GM19240 (cell line): ENCODE data around the gene AGPAT3.

Source experiments
- DNase-seq: peaks from one replicate; pipeline ENCODE4 v3.0.0; 2011; ENCODE audit warnings: low spot score; ENCODE audit not compliant: insufficient read length

AGPAT3 gene

DNA sequence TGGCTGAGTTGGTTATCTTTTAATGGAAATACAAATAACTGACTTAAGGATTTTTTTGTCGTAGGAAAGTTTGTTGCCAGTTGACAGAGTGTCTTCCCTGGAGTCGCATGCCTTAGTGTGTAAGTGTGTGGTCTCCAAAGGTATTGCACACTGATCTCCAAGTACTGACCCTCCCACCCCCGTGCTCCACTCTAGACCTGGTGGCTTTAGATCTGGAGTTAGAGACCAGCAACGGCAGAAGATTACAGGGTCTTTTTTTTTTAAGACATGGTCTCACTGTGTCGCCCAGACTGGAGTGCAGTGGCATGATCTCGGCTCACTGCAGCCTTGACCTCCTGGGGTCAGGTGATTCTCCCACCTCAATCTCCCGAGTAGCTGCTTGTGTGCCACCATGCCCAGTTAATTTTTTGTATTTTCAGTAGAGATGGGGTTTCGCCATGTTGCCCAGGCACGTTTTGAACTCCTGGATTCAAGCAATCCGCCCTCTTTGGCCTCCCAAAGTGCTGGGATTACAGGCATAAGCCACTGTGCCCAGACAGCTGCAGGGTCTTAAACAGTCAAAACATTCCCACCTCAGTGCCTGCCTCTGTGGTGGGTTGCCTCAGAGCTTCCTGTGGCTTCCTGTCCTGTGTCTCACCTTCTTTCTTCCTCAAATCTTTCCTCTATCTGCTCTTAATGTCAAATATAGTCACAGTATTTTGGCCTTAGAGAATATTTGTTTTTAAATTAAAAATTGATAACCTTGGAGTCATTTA, 154.0 kb downstream of the AGPAT3 start:
- no peak for DNase-seq

- no peak for DNase-seq
Measured at GRCh38 chr21:44019568-44019958, 154.5 kb downstream of the AGPAT3 start.

DNA sequence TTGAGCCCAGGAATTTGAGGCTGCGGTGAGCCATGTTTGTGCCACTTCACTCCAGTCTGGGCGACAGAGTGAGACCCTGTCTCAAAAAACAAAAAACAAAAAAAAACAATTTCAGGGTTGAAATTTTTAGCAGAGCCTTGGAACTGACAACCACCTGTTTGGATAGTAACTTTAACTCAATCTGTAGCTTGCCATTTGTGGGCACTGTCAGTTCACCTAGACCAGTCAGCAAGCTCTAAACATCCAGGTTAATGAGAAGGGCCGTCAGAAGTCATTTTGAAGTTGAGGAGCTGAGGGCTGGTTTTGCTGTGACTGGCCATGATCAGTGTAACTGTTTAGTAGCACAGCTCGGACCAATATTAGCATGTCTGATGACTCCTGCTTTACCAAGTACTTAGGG, 155.5 kb downstream of the AGPAT3 start:
- DNase-seq: no peak

GRCh38 chr21:44021064-44021463, 156.0 kb downstream of the AGPAT3 start:
- DNase-seq: no peak

GRCh38 chr21:44024257-44024656, 159.2 kb downstream of the AGPAT3 start:
- no peak for DNase-seq

DNA sequence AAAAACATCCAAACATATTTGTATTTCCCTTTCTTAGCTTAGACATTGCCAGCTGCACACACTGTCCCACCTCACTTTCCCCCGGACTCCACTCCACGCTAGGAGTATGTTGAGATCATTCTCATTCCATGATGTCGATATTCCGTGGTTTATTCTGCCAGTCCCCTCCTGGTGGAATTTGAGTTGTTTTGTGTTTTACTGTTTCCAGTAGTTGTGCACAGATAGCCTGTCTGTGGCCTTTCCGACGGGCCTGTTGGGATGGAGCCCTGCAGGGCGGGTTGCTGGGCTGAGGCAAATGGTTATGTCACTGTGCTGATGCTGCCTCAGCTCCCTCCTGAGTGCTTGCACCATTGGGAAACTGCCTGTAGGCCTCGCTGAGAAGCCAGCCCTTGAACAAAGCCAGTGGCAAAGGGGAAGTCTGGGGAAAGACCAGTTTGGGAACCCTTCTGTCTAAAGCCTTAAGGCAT, 159.9 kb downstream of the AGPAT3 start:
- no peak for DNase-seq

- DNase-seq: no peak
Measured at GRCh38 chr21:44027607-44028286, 162.7 kb downstream of the AGPAT3 start.

DNA sequence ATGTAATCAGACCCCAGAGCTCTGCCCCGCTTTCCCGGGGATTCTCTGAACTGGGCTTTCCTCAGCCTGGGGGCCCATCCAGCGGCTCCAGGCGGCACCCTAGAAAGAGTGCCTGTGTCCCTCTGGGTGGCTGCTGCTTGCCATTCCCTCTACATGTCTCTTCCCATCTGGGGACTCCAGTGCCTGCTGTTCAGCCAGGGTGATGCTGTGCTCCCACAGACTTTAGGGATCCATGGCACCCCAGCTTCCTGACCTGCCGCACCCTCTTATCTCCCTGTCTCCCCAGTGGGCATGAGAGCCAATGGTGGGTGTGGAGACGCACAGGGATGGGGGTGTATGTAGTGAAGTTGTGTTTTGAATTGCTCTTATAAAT, 163.2 kb downstream of the AGPAT3 start:
- DNase-seq: no peak

- no peak for DNase-seq
Measured at GRCh38 chr21:44029460-44030087, 164.6 kb downstream of the AGPAT3 start.

DNA sequence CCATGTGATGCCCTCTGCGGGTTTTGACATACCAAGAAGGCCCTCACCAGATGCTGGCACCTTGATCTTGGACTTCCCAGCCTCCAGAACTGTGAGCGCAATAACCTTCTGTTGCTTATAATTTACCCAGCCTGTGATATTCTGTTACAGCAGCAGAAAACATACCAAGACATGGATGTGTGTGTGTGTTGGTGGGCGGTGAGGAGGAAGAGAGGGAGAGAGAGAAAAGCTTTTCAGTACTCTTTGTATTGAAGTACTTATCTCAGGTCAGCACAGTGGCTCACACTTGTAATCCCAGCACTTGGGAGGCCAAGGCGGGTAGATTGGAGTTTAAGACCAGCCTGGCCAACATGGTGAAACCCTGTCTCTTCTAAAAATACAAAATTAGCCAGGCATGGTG, 170.2 kb downstream of the AGPAT3 start:
- no peak for DNase-seq
